HepG2 (cell line): ENCODE data around the gene RRAS. TPM values are rescaled to one million over a fixed set of nuclear protein-coding genes. Genes with fewer than 3 reads are reported as not detected.

Experiments
- ASH2L ChIP-seq: fragments of 300-600, 200-600 bp; sonication (generic); IDR thresholded peaks from 2 replicates; pipeline ENCODE4 v1.7.0; 2017; ENCODE audit warnings: low read depth, mild to moderate bottlenecking, moderate library complexity, mixed read lengths, low read length; ENCODE audit not compliant: insufficient read length
- CENPBD1 ChIP-seq: sonication (generic); formaldehyde crosslinking; IDR thresholded peaks from 2 replicates; pipeline ENCODE4 v1.8.0; 2022; ENCODE audit warnings: missing genetic modification reagents, low read depth, mild to moderate bottlenecking, borderline replicate concordance
- CTCF ChIP-seq: sonication (generic); formaldehyde crosslinking; IDR thresholded peaks from 2 replicates; pipeline ENCODE4 v1.5.0; 2020; ENCODE audit warnings: mild to moderate bottlenecking, missing genetic modification reagents, moderate library complexity
- FOSL1 ChIP-seq: sonication (generic); formaldehyde crosslinking; IDR thresholded peaks from 2 replicates; pipeline ENCODE4 v1.9.0; 2021; ENCODE audit warnings: missing genetic modification reagents, borderline replicate concordance
- HMG20B ChIP-seq: conservative IDR thresholded peaks from 2 replicates; pipeline ENCODE4 v1.6.1; 2016; ENCODE audit warnings: missing genetic modification reagents, missing compliant biosample characterization
- JDP2 ChIP-seq: sonication (generic); formaldehyde crosslinking; IDR thresholded peaks from 2 replicates; pipeline ENCODE4 v1.8.1; 2022; ENCODE audit warnings: missing genetic modification reagents, borderline replicate concordance
- KAT2B ChIP-seq: fragments of 150-350 bp; IDR thresholded peaks from 2 replicates; pipeline ENCODE4 v1.6.1; 2014; ENCODE audit warnings: low read depth, low read length, borderline replicate concordance
- KLF11 ChIP-seq: IDR thresholded peaks from 2 replicates; pipeline ENCODE4 v1.6.1; 2016; ENCODE audit warnings: missing compliant biosample characterization
- LBX2 ChIP-seq: sonication (generic); formaldehyde crosslinking; IDR thresholded peaks from 2 replicates; pipeline ENCODE4 v1.5.0; 2020; ENCODE audit warnings: missing genetic modification reagents, mild to moderate bottlenecking, borderline replicate concordance
- MIXL1 ChIP-seq: IDR thresholded peaks from 2 replicates; pipeline ENCODE4 v1.6.1; 2016
- MTF1 ChIP-seq: sonication (generic); formaldehyde crosslinking; IDR thresholded peaks from 2 replicates; pipeline ENCODE4 v1.5.0; 2020; ENCODE audit warnings: missing genetic modification reagents
- PPARG ChIP-seq: conservative IDR thresholded peaks from 2 replicates; pipeline ENCODE4 v1.6.1; 2016; ENCODE audit warnings: missing biosample characterization, missing genetic modification reagents
- RFX5 ChIP-seq: IDR thresholded peaks from 2 replicates; pipeline ENCODE4 v1.6.1; 2011; ENCODE audit warnings: low read depth, low read length, improper control_type of control experiment
- SOX13 ChIP-seq, 3 experiments: fragments of 450-650 bp in 1 of 3; sonication (generic) in 1 of 3; formaldehyde crosslinking in 1 of 3; IDR thresholded peaks in 2 of 3; conservative IDR thresholded peaks in 1 of 3; 2 replicates each; pipeline versions ENCODE4 v1.5.0 to v1.6.1; 2016 to 2020; ENCODE audit warnings: antibody characterized with exemption in 1 of 3, mild to moderate bottlenecking in 1 of 3, missing compliant biosample characterization in 1 of 3, missing genetic modification reagents in 1 of 3, moderate library complexity in 1 of 3
- TP53 ChIP-seq: sonication (generic); formaldehyde crosslinking; conservative IDR thresholded peaks from 2 replicates; pipeline ENCODE4 v1.4.0; 2020; ENCODE audit warnings: missing genetic modification reagents
- YY1 ChIP-seq: IDR thresholded peaks from 2 replicates; pipeline ENCODE4 v1.6.1; 2011; ENCODE audit warnings: low read length, low read depth, moderate library complexity, mild to moderate bottlenecking; ENCODE audit not compliant: insufficient read depth, insufficient replicate concordance
- ZNF263 ChIP-seq: sonication (generic); formaldehyde crosslinking; IDR thresholded peaks from 2 replicates; pipeline ENCODE4 v1.4.0; 2020; ENCODE audit warnings: missing genetic modification reagents
- ZNF281 ChIP-seq: sonication (generic); formaldehyde crosslinking; IDR thresholded peaks from 2 replicates; pipeline ENCODE4 v1.4.0; 2020; ENCODE audit warnings: missing genetic modification reagents, borderline replicate concordance
- ZNF30 ChIP-seq: sonication (generic); formaldehyde crosslinking; IDR thresholded peaks from 2 replicates; pipeline ENCODE4 v1.5.0; 2020; ENCODE audit warnings: mild to moderate bottlenecking, missing genetic modification reagents
- ZNF432 ChIP-seq: sonication (generic); formaldehyde crosslinking; IDR thresholded peaks from 2 replicates; pipeline ENCODE4 v1.5.0; 2020; ENCODE audit warnings: missing genetic modification reagents, mild to moderate bottlenecking, borderline replicate concordance
- ZNF460 ChIP-seq: sonication (generic); formaldehyde crosslinking; IDR thresholded peaks from 2 replicates; pipeline ENCODE4 v1.5.1; 2020; ENCODE audit warnings: missing genetic modification reagents, mild to moderate bottlenecking, borderline replicate concordance
- ZNF580 ChIP-seq: IDR thresholded peaks from 2 replicates; pipeline ENCODE4 v1.6.1; 2016; ENCODE audit warnings: low read depth, borderline replicate concordance
- ZNF768 ChIP-seq: sonication (generic); formaldehyde crosslinking; IDR thresholded peaks from 2 replicates; pipeline ENCODE4 v1.4.0; 2020; ENCODE audit warnings: missing genetic modification reagents
- ZNF782 ChIP-seq: sonication (generic); formaldehyde crosslinking; IDR thresholded peaks from 2 replicates; pipeline ENCODE4 v1.4.0; 2020; ENCODE audit warnings: missing genetic modification reagents, mild to moderate bottlenecking, borderline replicate concordance
- polyA plus RNA-seq, 8 experiments: library from polyadenylated mRNA; depleted of rRNA in 3 of 8; stranded (reverse) in 7 of 8; unstranded in 1 of 8; fragments of >200 nt; fragmentation: Illumina TruSeq in 4 of 8; extraction: Trizol in 4 of 8; gene quantifications; 2 replicates each; pipeline versions ENCODE4 v1.2.1 to v1.2.3, GENCODE V29; 2011 to 2016; ENCODE audit warnings: low read depth in 4 of 8, missing spikeins in 1 of 8, mixed read lengths in 1 of 8; ENCODE audit not compliant: insufficient read depth in 1 of 8
- total RNA-seq, 5 experiments: library from RNA; depleted of rRNA; stranded (reverse); fragments of >200 nt; fragmentation: Illumina TruSeq; extraction: Trizol; gene quantifications; 2 replicates each; pipeline ENCODE4 v1.2.3, GENCODE V29; 2016; ENCODE audit warnings: low read depth in 1 of 5

Gene RRAS
- total and polyA plus RNA-seq, 2 of the 13 experiments (the other 11 are each of a cell fraction or from before 2014, with no cell fraction given): 1.5 to 12.0 TPM

GRCh38 chr19:49672131-49672919 is 32.4 kb upstream of the RRAS start (continued):
- TF ChIP-seq KLF11 (CRISPR knock-in tag) (peak; percentile 51; the same call in 1 of the 2 replicates), CENPBD1 (CRISPR knock-in tag) (no peak), CTCF (CRISPR knock-in tag) (peak; percentile 95), ASH2L (peak; percentile 59), ZNF782 (no peak), JDP2 (no peak), TP53 (CRISPR knock-in tag) (0 out of 2 replicates have a peak, but pooled peaks have one; percentile 26), HMG20B (CRISPR knock-in tag) (peak; percentile 74), ZNF30 (CRISPR knock-in tag) (no peak), YY1 (peak; percentile 39), PPARG (CRISPR knock-in tag) (0 out of 2 replicates have a peak, but pooled peaks have one; percentile 51), FOSL1 (CRISPR knock-in tag) (no peak), RFX5 (no peak), MTF1 (CRISPR knock-in tag) (no peak), MIXL1 (peak; percentile 63), LBX2 (CRISPR knock-in tag) (no peak), ZNF460 (CRISPR knock-in tag) (peak; percentile 92), ZNF263 (CRISPR knock-in tag) (0 out of 2 replicates have a peak, but pooled peaks have one; percentile 36), ZNF768 (CRISPR knock-in tag) (peak; percentile 83), ZNF580 (CRISPR knock-in tag) (peak; percentile 77; the same call in 1 of the 2 replicates), ZNF432 (no peak), KAT2B (no peak), SOX13 (IDR thresholded peaks at IDR 0.05) (no peak), SOX13 (CRISPR knock-in tag; conservative IDR thresholded peaks at IDR 0.05 in 1 of 2, IDR thresholded peaks at IDR 0.05 in 1 of 2) (no peak), ZNF281 (CRISPR knock-in tag) (no peak; the same call in 1 of the 2 replicates)
